C4-2B (cell line): ENCODE data around the gene VPS13D.

Experiments
- ZFX ChIP-seq: fragments of 450-650 bp; IDR thresholded peaks from 2 replicates; pipeline ENCODE4 v1.6.1; 2017
- TF ChIP-seq, protein P1 (sequence below): fragments of 450-650 bp; conservative IDR thresholded peaks from 2 replicates; pipeline ENCODE4 v1.5.1; 2017; ENCODE audit warnings: mild to moderate bottlenecking

DNA sequence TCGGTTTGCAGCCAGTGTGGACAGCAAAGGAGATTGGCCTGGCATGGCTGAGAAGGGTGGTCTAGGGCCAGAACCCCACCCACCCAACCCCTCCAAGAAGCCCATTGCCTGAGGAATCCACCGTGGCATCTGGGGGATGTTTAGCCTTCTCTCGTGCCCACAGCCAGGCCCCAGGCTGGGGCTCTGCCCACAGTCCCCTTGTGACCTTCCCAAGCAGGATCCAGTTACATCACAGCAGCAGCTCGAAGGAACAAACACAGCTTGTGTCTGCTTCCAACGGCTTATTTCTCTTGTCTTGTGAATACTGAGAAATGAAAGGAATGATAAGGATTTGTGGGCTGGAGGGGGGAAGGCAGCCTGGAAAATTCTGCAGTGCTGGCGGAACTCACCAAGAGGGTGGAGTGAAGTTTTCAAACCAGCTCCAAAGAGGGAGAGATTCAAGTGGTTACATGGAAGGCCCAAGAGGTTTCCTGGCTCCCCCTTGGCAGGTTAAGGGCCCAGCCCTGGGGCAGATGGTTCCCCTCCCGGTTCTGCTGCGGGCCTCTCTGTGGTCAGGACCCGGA lies 326.6 kb downstream of the VPS13D start:
- no peak for TF ChIP-seq ZFX
- TF ChIP-seq, protein P1, sequence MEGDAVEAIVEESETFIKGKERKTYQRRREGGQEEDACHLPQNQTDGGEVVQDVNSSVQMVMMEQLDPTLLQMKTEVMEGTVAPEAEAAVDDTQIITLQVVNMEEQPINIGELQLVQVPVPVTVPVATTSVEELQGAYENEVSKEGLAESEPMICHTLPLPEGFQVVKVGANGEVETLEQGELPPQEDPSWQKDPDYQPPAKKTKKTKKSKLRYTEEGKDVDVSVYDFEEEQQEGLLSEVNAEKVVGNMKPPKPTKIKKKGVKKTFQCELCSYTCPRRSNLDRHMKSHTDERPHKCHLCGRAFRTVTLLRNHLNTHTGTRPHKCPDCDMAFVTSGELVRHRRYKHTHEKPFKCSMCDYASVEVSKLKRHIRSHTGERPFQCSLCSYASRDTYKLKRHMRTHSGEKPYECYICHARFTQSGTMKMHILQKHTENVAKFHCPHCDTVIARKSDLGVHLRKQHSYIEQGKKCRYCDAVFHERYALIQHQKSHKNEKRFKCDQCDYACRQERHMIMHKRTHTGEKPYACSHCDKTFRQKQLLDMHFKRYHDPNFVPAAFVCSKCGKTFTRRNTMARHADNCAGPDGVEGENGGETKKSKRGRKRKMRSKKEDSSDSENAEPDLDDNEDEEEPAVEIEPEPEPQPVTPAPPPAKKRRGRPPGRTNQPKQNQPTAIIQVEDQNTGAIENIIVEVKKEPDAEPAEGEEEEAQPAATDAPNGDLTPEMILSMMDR, result no peak
